H1 (cell line): Measurements from ENCODE around the gene CACNA1C. TPM values are rescaled to one million over a fixed set of nuclear protein-coding genes. Genes with fewer than 3 reads are reported as not detected.

ENCODE experiments used
- CTCF ChIA-PET: fragments of 300-600 bp; sonication (Branson Sonifier 250); formaldehyde crosslinking; loops from one replicate; lab custom pipeline; 2021; ENCODE audit not compliant: partially characterized antibody; lab: Charles Lee
- POLR2A ChIA-PET: fragments of 300-600 bp; sonication (Branson Sonifier 250); formaldehyde crosslinking; loops from one replicate; lab custom pipeline; 2021; ENCODE audit warnings: inconsistent platforms; ENCODE audit not compliant: partially characterized antibody; lab: Charles Lee
- DNase-seq, 2 experiments: peaks; one replicate each; pipeline versions ENCODE4 v3.0.0 to v3.0.0-alpha.2; 2010 to 2022; ENCODE audit warnings: low spot score in 2 of 2, low read depth in 1 of 2, mixed read lengths in 1 of 2
- FAIRE-seq: peaks from 2 replicates; lab custom pipeline; 2011; peaks lifted over from hg19 to GRCh38; lab: Jason Lieb, UNC
- H2AFZ ChIP-seq: 2 replicates; pipeline ENCODE4 v1.8.1; 2012; ENCODE audit warnings: low read length, inconsistent platforms
- H2AK5ac ChIP-seq: 2 replicates; pipeline ENCODE4 v1.6.1; 2013; ENCODE audit warnings: low read depth, low read length
- H2BK120ac ChIP-seq: replicated peaks from 2 replicates; pipeline ENCODE3; 2013; ENCODE audit warnings: low read depth, low read length, inconsistent platforms
- H2BK12ac ChIP-seq: 2 replicates; pipeline ENCODE4 v1.6.1; 2013; ENCODE audit warnings: low read depth, low read length
- H2BK15ac ChIP-seq: 2 replicates; pipeline ENCODE4 v1.6.1; 2013; ENCODE audit warnings: low read length
- H2BK20ac ChIP-seq: 2 replicates; pipeline ENCODE4 v1.6.1; 2013; ENCODE audit warnings: low read length
- H2BK5ac ChIP-seq: 2 replicates; pipeline ENCODE4 v1.6.1; 2013; ENCODE audit warnings: low read depth, low read length
- H3K14ac ChIP-seq: 2 replicates; pipeline ENCODE4 v1.6.1; 2013; ENCODE audit warnings: inconsistent platforms; ENCODE audit not compliant: insufficient read length
- H3K18ac ChIP-seq: 2 replicates; pipeline ENCODE4 v1.6.1; 2013; ENCODE audit warnings: low read length; ENCODE audit errors: extremely low read depth
- H3K23ac ChIP-seq: 2 replicates; pipeline ENCODE4 v1.6.1; 2013; ENCODE audit warnings: inconsistent platforms; ENCODE audit not compliant: insufficient read length
- H3K23me2 ChIP-seq: 2 replicates; pipeline ENCODE4 v1.6.1; 2013; ENCODE audit warnings: low read depth, low read length
- H3K27ac ChIP-seq: 2 replicates; pipeline ENCODE4 v1.6.1; 2011; ENCODE audit warnings: low read depth, low read length, inconsistent platforms
- H3K27me3 ChIP-seq, 4 experiments: replicated peaks in 1 of 4; 1 replicate in 1 of 4; 2 replicates in 3 of 4; pipeline versions ENCODE4 v1.6.1 to v1.8.1; 2011 to 2013; ENCODE audit warnings: low read length in 3 of 4, mild to moderate bottlenecking in 3 of 4, inconsistent platforms in 2 of 4, mixed read lengths in 2 of 4, moderate library complexity in 1 of 4; ENCODE audit not compliant: control insufficient read depth in 3 of 4, insufficient read depth in 3 of 4; ENCODE audit errors: extremely low read depth in 1 of 4
- H3K36me3 ChIP-seq, 4 experiments: 2 replicates each; pipeline versions ENCODE4 v1.6.1 to v1.8.1; 2011 to 2013; ENCODE audit warnings: mild to moderate bottlenecking in 4 of 4, low read length in 3 of 4, moderate library complexity in 2 of 4, control low read depth in 1 of 4, inconsistent platforms in 1 of 4; ENCODE audit not compliant: insufficient read depth in 4 of 4, control insufficient read depth in 2 of 4
- H3K4ac ChIP-seq: replicated peaks from 2 replicates; pipeline ENCODE3; 2013; ENCODE audit warnings: low read length, low read depth, mixed read lengths, inconsistent platforms; ENCODE audit not compliant: insufficient read length
- H3K4me1 ChIP-seq, 4 experiments: replicated peaks in 1 of 4; 1 replicate in 1 of 4; 2 replicates in 3 of 4; pipeline versions ENCODE4 v1.6.1 to v1.8.1; 2011 to 2013; ENCODE audit warnings: low read length in 3 of 4, inconsistent platforms in 2 of 4, mixed read lengths in 1 of 4; ENCODE audit not compliant: insufficient read depth in 4 of 4, control insufficient read depth in 3 of 4
- H3K4me2 ChIP-seq, 2 experiments: 2 replicates each; pipeline versions ENCODE4 v1.6.1 to v1.8.1; 2011 to 2013; ENCODE audit warnings: low read depth in 2 of 2, low read length in 2 of 2, control low read depth in 1 of 2, inconsistent platforms in 1 of 2, mild to moderate bottlenecking in 1 of 2; ENCODE audit not compliant: insufficient read depth in 1 of 2
- H3K4me3 ChIP-seq, 4 experiments: fragments of 200-600, 300-600 bp in 1 of 4; sonication (generic), shearing (Covaris generic), sonication (Bioruptor Twin) in 1 of 4; 2 replicates each; pipeline versions ENCODE4 v1.5.1 to v1.8.1; 2011 to 2016; ENCODE audit warnings: low read length in 4 of 4, low read depth in 3 of 4, control low read depth in 2 of 4, inconsistent platforms in 2 of 4, mild to moderate bottlenecking in 2 of 4, mixed read lengths in 1 of 4, moderate library complexity in 1 of 4; ENCODE audit not compliant: insufficient read depth in 2 of 4; ENCODE audit errors: extremely low read depth in 1 of 4
- H3K56ac ChIP-seq: replicated peaks from 2 replicates; pipeline ENCODE3; 2013; ENCODE audit warnings: low read depth, mild to moderate bottlenecking, mixed read lengths, low read length, inconsistent platforms; ENCODE audit not compliant: insufficient read length
- H3K79me1 ChIP-seq: 2 replicates; pipeline ENCODE4 v1.6.1; 2013; ENCODE audit warnings: low read depth, low read length, control low read depth
- H3K79me2 ChIP-seq, 2 experiments: 2 replicates each; pipeline versions ENCODE4 v1.6.1 to v1.8.1; 2012 to 2013; ENCODE audit warnings: low read length in 2 of 2, mild to moderate bottlenecking in 2 of 2, inconsistent platforms in 1 of 2; ENCODE audit not compliant: insufficient read depth in 2 of 2, control insufficient read depth in 1 of 2
- H3K9ac ChIP-seq, 4 experiments: replicated peaks in 1 of 4; 1 replicate in 1 of 4; 2 replicates in 3 of 4; pipeline versions ENCODE4 v1.6.1 to v1.8.1; 2011 to 2013; ENCODE audit warnings: low read depth in 3 of 4, low read length in 3 of 4, control low read depth in 2 of 4, mild to moderate bottlenecking in 2 of 4, moderate library complexity in 2 of 4, inconsistent platforms in 1 of 4; ENCODE audit errors: extremely low read depth in 1 of 4
- H3K9me3 ChIP-seq, 2 experiments: 2 replicates each; pipeline versions ENCODE4 v1.6.1 to v1.8.1; 2012 to 2013; ENCODE audit warnings: mild to moderate bottlenecking in 2 of 2, moderate library complexity in 2 of 2, control low read depth in 1 of 2, inconsistent platforms in 1 of 2, low read depth in 1 of 2, low read length in 1 of 2, mixed read lengths in 1 of 2; ENCODE audit not compliant: insufficient read depth in 2 of 2
- H4K20me1 ChIP-seq, 2 experiments: replicated peaks in 1 of 2; 2 replicates each; pipeline versions ENCODE3 to v1.8.1; 2011 to 2013; ENCODE audit warnings: inconsistent platforms in 2 of 2, low read length in 2 of 2, mild to moderate bottlenecking in 1 of 2; ENCODE audit not compliant: insufficient read depth in 2 of 2, control insufficient read depth in 1 of 2
- H4K5ac ChIP-seq: 2 replicates; pipeline ENCODE4 v1.6.1; 2013; ENCODE audit warnings: low read length, low read depth, mixed read lengths, inconsistent platforms; ENCODE audit not compliant: insufficient read length
- H4K8ac ChIP-seq: 2 replicates; pipeline ENCODE4 v1.8.0; 2013; ENCODE audit warnings: mild to moderate bottlenecking, moderate library complexity, low read length, inconsistent platforms; ENCODE audit not compliant: insufficient read depth; ENCODE audit errors: extremely low read depth
- H4K91ac ChIP-seq: replicated peaks from 2 replicates; pipeline ENCODE3; 2013; ENCODE audit warnings: low read length, mixed read lengths, inconsistent platforms; ENCODE audit not compliant: insufficient read length
- ASH2L ChIP-seq: fragments of 200-600, 300-600 bp; sonication (generic); IDR thresholded peaks from one replicate; pipeline ENCODE4 v1.7.1; 2017; ENCODE audit warnings: low read length
- EP300 ChIP-seq, 2 experiments: IDR thresholded peaks; 1 replicate in 1 of 2; 2 replicates in 1 of 2; pipeline ENCODE4 v1.6.1; 2011 to 2012; ENCODE audit warnings: low read depth in 2 of 2, low read length in 2 of 2, mild to moderate bottlenecking in 2 of 2, borderline replicate concordance in 1 of 2, inconsistent platforms in 1 of 2, moderate library complexity in 1 of 2
- EZH2 ChIP-seq: fragments of 200-600 bp; sonication (generic); IDR thresholded peaks from 2 replicates; pipeline ENCODE4 v1.7.1; 2012; ENCODE audit warnings: low read depth, mild to moderate bottlenecking, moderate library complexity, low read length, inconsistent platforms; ENCODE audit not compliant: severe bottlenecking
- JUND ChIP-seq: IDR thresholded peaks from 2 replicates; pipeline ENCODE4 v1.6.1; 2011; ENCODE audit warnings: mild to moderate bottlenecking, improper control_type of control experiment, low read length
- MAX ChIP-seq: IDR thresholded peaks from 2 replicates; pipeline ENCODE4 v1.6.1; 2012; ENCODE audit warnings: inconsistent platforms
- POLR2A ChIP-seq, 2 experiments: IDR thresholded peaks; 1 replicate in 1 of 2; 2 replicates in 1 of 2; pipeline ENCODE4 v1.6.1; 2011; ENCODE audit warnings: low read depth in 2 of 2, low read length in 2 of 2, mild to moderate bottlenecking in 2 of 2; ENCODE audit errors: control extremely low read depth in 1 of 2
- POLR2AphosphoS5 ChIP-seq: IDR thresholded peaks from 2 replicates; pipeline ENCODE4 v1.6.1; 2011; ENCODE audit warnings: low read depth, low read length
- TAF7 ChIP-seq: optimal IDR thresholded peaks from 2 replicates; pipeline ENCODE3; 2011; ENCODE audit warnings: low read depth, mild to moderate bottlenecking, inconsistent platforms, low read length, moderate library complexity, borderline replicate concordance
- WGBS, 2 experiments: shearing (Covaris generic) in 1 of 2; methylation state at CpG; one replicate each; pipeline versions ENCODE4 v1.1.6 to v1.1.7; 2013 to 2015; ENCODE audit warnings: low lambda C conversion rate in 2 of 2, mixed read lengths in 2 of 2, inconsistent platforms in 1 of 2, low coverage in 1 of 2, missing lambda C conversion rate in 1 of 2; ENCODE audit not compliant: insufficient replicate concordance in 2 of 2, insufficient coverage in 1 of 2, insufficient read length in 1 of 2; ENCODE audit errors: extremely low coverage in 1 of 2, missing lambda C conversion rate in 1 of 2; 5-methylcytosine and 5-hydroxymethylcytosine counted together
- polyA plus RNA-seq, 7 experiments: library from polyadenylated mRNA; depleted of rRNA in 3 of 7; stranded (reverse) in 5 of 7; unstranded in 2 of 7; fragments of >200 nt in 5 of 7; fragments of 200-250 nt in 2 of 7; gene quantifications; 1 replicate in 5 of 7; 2 replicates in 1 of 7; 4 replicates in 1 of 7; pipeline versions ENCODE4 v1.2.1 to v1.2.3, GENCODE V29; 2011 to 2013; ENCODE audit warnings: missing spikeins in 2 of 7, mixed read lengths in 2 of 7
- total RNA-seq: library from RNA; stranded (reverse); fragmentation: NEBNext Ultra II Directional; extraction: Animal tissue kit (Norgen Biotek cat#: 25700); gene quantifications from 2 replicates; pipeline ENCODE4 v1.2.1, GENCODE V29; 2021

Gene CACNA1C
- total and polyA plus RNA-seq, 2 of the 8 experiments (the other 6 are each of a cell fraction or from before 2014, with no cell fraction given): 1.3 TPM

GRCh38 chr12:2244013-2244861 lies 191.4 kb downstream of the CACNA1C start:
- peak in 1 of 2 experiments; percentile 57 for DNase-seq
- no peak for TF ChIP-seq TAF7
- 0 out of 3 replicates have a peak, but pooled peaks of 1 of the 2 experiments have one; percentile 15 for TF ChIP-seq EP300 (IDR thresholded peaks at IDR 0.05; ENCODE audit: borderline replicate concordance in 1 of 2, low read depth in 2 of 2, low read length in 2 of 2)
- peak; percentile 39 for TF ChIP-seq ASH2L
- TF ChIP-seq EZH2: no peak
- TF ChIP-seq MAX: peak; percentile 68
- TF ChIP-seq POLR2A (IDR thresholded peaks at IDR 0.05; ENCODE audit: control extremely low read depth in 1 of 2, low read depth in 2 of 2, low read length in 2 of 2): no peak
- TF ChIP-seq JUND: peak; percentile 87
- TF ChIP-seq POLR2AphosphoS5: no peak

More at GRCh38 chr12:2244013-2244861, 191.4 kb downstream of the CACNA1C start:
- no peak overlapping the region for H3K23ac ChIP-seq
- H3K4ac ChIP-seq: no peak overlapping the region
- no peak overlapping the region; the same call in 1 of the 2 replicates for H4K8ac ChIP-seq
- no peaks in the 10 kb centered on the region for H3K79me2 ChIP-seq
- H2BK20ac ChIP-seq: no peak overlapping the region
- no peaks in the 10 kb centered on the region for H4K20me1 ChIP-seq
- H4K91ac ChIP-seq: no peak overlapping the region
- H3K4me2 ChIP-seq: peak overlapping the region; percentile 29 to 45; a peak in 3 of 4 replicates
- H3K56ac ChIP-seq: no peak overlapping the region
- H3K4me1 ChIP-seq: peaks cover 10 to 22% (median 20%) of the 10 kb centered on the region in 4 experiments
- H2BK12ac ChIP-seq: peak overlapping the region; percentile 69
- 0 out of 2 replicates have a peak overlapping the region, but pooled peaks have one; percentile 24 for H2AFZ ChIP-seq
- H3K27ac ChIP-seq: peak overlapping the region; percentile 37; the same call in 1 of the 2 replicates
- WGBS, 2 experiments: 23% methylated on average over 8 of the region's 8 CpGs; no CpG with 5 or more reads in 1 of the 2 experiments
- H3K9ac ChIP-seq: peak overlapping the region in 2 of 4 experiments; percentile 10 to 14; a peak in 1 of 7 replicates
- ChIA-PET POLR2A (interaction anchor here (0.6 to 0.9 kb wide), 4 partner anchors 8 to 107 kb away, joined by 3 to 5 read pairs (median 4); no protein-coding TSS in a partner anchor), CTCF (interaction anchor here (1.1 to 4.4 kb wide), 3 partner anchors 39 to 47 kb away, joined by 4 to 19 read pairs (median 5); no protein-coding TSS in a partner anchor)
- no peaks in the 10 kb centered on the region for H3K36me3 ChIP-seq
- H3K18ac ChIP-seq: no peak overlapping the region; the same call in 1 of the 2 replicates
- no peaks in the 10 kb centered on the region for H3K23me2 ChIP-seq
- no peaks in the 10 kb centered on the region for H3K9me3 ChIP-seq
- H4K5ac ChIP-seq: no peak overlapping the region
- no peak overlapping the region for H3K4me3 ChIP-seq
- FAIRE-seq: peak; percentile 74
- no peak overlapping the region; the same call in 1 of the 2 replicates for H2AK5ac ChIP-seq
- H2BK120ac ChIP-seq: no peak overlapping the region
- H3K14ac ChIP-seq: no peak overlapping the region
- peak overlapping the region; percentile 20; the same call in 1 of the 2 replicates for H2BK15ac ChIP-seq
- H2BK5ac ChIP-seq: no peak overlapping the region
- H3K27me3 ChIP-seq: no peaks in the 10 kb centered on the region
- H3K79me1 ChIP-seq: no peaks in the 10 kb centered on the region
